Measurements from ENCODE around the gene B3GAT2.
"Not testable (repeated sequence)": the region's sequence is repeated elsewhere in the genome, so short reads cannot be mapped to it uniquely, and the experiment has no call there.

B3GAT2 gene

DNA sequence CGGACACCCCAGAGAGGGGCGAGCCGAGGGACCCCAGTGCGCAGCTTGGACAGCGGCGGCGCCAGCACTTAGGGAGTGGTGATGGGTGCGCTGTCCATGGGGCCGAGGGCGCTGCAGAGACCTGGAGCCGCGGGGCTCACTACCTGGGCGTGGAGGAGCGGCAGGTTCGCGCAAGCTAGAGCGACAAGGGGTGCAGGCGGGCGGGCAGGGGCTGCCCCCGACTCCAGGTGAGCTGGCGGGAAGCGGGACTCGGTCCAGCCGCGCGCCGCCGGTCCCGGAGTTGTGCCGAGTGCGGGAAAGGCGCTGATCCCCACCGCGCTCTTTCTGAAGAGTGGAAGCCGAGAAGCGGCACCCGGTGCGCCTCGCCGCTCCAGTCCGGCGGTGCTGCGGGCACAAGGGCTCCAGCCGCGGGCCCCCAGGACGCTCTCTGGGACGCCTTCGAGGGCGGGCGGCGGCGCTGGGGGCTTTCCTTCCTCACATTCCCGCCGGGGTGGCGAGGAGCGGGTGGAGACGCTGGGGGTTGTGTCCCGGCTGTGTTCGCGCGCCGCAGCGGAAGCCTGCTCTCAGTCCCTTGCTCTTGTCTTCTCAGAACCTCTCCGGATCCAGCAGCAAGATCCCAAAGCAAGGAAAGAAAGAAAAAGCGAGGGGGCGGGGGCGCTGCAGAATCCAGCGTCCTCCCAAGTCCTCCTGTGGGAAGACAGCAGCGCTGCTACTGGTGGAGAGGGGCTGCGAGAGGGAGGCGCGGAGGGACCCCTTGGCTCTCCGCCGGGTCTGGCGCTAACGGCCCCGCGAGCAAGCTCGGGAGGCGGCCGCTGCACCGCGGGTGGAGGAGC lies at the start of gene B3GAT2:
Gene B3GAT2, minus strand, starts transcription at position 610 of the 833 bp plus-strand sequence. CDS start 631 bp downstream, outside the sequence.
- DNase-seq: peak in 1 of 2 donors; percentile 18

DNA sequence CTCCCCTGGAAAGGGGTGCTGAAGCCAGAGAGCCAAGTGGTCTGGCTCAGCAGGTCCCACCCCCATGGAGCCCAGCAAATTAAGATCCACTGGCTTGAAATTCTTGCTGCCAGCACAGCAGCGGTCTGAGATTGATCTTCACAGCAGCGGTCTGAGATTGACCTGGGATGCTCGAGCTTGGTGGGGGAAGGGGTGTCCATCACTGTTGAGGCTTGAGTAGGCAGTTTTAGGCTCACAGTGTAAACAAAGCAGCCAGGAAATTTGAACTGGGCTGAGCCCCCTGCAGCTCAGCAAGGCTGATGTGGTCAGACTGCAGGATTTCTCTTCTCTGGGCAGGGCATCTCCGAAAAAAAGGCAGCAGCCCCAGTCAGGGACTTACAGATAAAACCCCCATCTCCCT lies 41.3 kb upstream of the B3GAT2 start:
- no peak for DNase-seq

- DNase-seq: no peak
Observed at GRCh38 chr6:70997379-70997778, 40.5 kb upstream of the B3GAT2 start.

DNA sequence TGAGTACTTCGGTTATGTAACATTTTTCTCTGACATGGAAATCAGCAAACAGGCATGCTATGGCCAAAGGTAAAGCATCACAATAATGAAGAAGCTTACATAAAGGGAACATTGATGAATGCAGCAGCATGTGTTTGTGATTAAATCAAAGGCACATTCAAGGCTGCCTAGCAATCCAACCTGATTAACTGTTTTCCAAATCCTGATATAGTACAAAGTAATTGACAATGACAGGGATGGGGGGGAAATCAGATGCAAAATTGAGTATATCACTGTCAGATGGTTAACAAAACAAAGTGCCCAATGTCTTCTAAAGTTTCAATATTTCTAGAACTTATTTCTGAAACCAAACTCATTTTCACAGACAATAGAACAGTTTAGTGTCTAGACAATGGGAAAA lies 39.2 kb upstream of the B3GAT2 start:
- DNase-seq: no peak

GRCh38 chr6:70995411-70995810 lies 38.6 kb upstream of the B3GAT2 start:
- DNase-seq: no peak

- DNase-seq: no peak
Observed at GRCh38 chr6:70991253-70991652, 34.4 kb upstream of the B3GAT2 start.

DNA sequence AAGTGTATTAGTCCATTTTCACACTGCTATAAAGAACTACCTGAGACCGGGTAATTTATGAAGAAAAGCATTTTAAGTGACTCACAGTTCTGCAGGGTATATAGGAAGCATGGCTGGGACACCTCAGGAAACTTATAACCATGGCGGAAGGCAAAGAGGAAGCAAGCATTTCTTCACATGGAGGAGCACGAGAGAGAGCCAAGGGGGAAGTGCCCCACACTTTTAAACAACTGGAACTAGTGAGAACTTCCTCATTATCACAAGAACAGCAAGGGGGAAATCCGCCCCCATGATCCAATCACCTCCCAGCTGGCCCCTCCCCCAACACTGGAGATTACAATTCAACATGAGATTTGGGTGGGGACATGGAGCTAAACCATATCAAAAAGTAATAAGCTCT lies 28.3 kb upstream of the B3GAT2 start:
- no peak for DNase-seq

GRCh38 chr6:70982747-70983146 lies 25.9 kb upstream of the B3GAT2 start:
- DNase-seq: no peak

- no peak for DNase-seq
Observed at GRCh38 chr6:70980727-70981126, 23.9 kb upstream of the B3GAT2 start.

DNA sequence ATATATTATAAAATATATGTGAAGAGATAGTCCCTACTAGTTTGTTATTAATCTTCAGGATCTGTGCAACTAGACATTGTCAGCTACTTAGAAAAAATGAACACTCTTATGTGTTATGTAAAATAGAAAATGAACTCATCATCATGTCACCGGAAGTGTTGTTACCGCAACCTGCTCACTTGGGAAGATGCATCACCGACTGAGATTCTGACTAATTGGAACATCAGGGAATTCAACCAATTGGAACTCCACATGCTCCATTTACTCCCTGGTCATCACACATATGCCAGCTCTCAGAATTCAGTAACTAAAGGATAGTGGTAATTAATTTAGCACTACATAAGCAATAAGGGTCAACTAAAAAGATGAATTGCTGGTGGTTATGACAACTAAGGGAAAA lies 16.7 kb upstream of the B3GAT2 start:
- DNase-seq: no peak

- DNase-seq: no peak
Observed at GRCh38 chr6:70967049-70967448, 10.2 kb upstream of the B3GAT2 start.

DNA sequence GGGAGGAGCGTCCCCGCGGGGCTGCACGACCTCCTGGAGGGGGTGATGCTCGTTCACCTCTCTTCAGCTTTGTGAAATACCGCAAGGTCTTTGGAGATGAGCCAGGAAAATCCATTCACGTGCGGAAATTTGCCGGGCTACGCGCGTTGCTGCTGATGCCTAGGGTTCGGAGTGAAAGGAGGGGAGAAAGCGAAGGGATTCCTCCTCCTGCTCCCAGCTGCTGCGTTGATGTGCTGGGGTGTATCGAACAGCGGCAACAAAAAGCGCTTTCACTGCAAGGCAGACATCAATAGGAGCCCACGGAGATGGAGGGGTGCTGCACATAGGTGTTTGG lies 391 bp upstream of the B3GAT2 start:
- peak in 1 of 2 donors; percentile 3 for DNase-seq

DNA sequence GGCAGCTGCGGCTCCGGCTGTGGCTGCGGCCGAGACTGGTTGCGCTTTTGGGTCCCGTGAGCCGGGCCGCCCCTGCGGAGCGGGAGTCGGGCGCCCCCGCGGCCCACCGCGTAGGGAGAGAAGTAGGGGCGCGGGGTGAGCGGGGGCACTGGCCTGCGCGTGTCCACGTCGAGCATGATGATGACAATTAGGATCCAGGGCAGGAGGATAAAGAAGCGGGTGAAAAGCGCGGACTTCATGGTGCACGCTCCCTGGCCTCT lies 739 bp downstream of the B3GAT2 start:
- DNase-seq: no peak

- DNase-seq: peak; percentile 88 to 95
Observed at GRCh38 chr6:70955441-70956190, 1.2 kb downstream of the B3GAT2 start.

DNA sequence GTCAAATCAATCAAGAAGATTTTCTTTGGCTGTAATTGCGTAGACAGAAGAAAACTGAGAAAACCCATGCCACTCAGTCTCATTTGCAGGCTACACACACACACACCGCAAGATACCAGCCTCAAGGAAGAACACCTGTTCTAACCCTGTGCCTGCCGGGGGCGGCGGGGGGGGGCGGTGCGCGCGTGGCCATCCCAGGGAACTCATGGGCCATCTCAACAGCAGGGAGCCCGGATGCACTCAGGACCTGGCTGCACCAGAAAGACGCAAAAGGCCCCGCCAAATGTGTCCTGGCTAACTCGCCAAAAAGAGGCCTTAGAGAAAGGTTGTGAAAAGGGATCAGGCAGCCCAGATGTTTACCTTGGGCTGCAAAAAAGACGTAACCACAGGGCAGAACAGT lies 2.1 kb downstream of the B3GAT2 start:
- DNase-seq: no peak

- DNase-seq: no peak
Observed at GRCh38 chr6:70954176-70954575, 2.7 kb downstream of the B3GAT2 start.

GRCh38 chr6:70952608-70953165 lies 4.2 kb downstream of the B3GAT2 start:
- no peak for DNase-seq

DNA sequence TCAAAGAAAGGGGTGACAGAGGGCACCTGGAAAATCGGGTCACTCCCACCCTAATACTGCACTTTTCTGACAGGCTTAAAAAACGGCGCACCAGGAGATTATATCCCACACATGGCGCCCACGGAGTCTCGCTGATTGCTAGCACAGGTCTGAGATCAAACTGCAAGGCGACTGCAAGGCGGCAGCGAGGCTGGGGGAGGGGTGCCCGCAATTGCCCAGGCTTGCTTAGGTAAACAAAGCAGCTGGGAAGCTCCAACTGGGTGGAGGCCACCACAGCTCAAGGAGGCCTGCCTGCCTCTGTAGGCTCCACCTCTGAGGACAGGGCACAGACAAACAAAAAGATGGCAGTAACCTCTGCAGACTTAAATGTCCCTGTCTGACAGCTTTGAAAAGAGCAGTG lies 12.5 kb downstream of the B3GAT2 start:
- DNase-seq: not testable (repeated sequence)

- DNase-seq: no peak
Observed at GRCh38 chr6:70933853-70934252, 23.0 kb downstream of the B3GAT2 start.

GRCh38 chr6:70905742-70906141 lies 51.1 kb downstream of the B3GAT2 start:
- DNase-seq: no peak

- no peak for DNase-seq
Observed at GRCh38 chr6:70903665-70904452, 53.0 kb downstream of the B3GAT2 start.

DNA sequence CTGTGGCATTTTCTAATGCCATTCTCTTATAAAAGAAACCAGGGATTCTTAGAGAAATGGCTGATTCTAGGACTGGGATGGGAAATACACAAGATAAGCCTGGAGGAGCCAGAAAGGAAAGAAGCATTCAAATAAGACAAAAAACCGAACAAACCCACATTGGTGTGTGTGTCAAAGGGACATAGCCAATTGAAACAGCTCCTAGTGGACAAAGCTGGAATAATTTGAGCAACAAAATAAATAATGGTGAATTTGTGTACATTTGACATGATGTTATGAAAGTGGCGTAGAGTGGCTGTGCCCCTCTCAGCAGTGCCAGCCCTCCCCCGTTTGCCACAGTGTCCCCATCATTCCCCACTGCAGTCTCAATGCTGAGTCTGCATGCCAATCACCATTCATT lies 55.5 kb downstream of the B3GAT2 start:
- no peak for DNase-seq

GRCh38 chr6:70900047-70900446 lies 56.8 kb downstream of the B3GAT2 start:
- DNase-seq: no peak

DNA sequence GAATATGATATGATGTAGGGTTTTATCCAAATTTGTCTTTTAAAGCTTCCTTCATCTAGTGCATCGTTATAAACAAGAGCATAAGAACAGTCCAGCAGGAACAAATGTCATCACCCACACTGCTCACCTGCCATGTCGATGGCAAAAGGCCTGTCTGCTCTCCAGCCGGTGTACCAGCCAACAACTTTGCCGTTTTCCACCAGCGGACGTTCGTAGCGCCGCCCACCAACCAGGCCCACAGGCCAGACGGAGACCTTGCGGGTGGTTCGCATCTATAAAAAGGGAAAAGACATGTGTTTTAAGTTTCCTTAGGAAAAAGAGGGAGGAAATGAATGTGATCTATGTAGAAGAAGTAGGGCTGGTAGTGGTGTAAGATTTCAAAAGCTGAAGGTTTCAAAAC lies 62.9 kb downstream of the B3GAT2 start:
- DNase-seq: no peak

Measured in stimulated activated CD4-positive, alpha-beta T cell treated with anti-CD3 and anti-CD28 coated beads, Interleukin-2, amount 100 ng/mL, for 24 hours (primary cell).